ENCODE measurements around the gene GLDC.
"Not testable (repeated sequence)": the region's sequence is repeated elsewhere in the genome, so short reads cannot be mapped to it uniquely, and the experiment has no call there.

The GLDC gene

DNA sequence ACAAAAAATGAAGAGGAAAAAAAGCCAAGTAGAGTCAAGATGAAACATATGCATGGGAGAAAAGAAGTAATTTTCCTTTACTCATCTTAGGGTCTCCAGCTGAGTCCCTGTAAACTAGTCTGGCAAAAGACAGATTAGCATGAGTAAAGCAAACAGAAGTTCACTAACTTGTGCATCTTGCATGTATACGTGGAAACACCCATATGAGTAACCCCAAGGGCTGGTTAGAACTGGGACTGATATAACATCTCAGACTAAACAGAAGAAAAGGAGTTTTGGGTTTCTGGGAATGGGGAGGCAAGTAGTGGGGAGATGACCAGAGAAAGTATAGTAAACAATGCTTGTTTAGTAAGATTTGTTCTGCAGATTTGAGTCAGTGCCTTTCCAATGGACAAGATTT lies 20.1 kb upstream of the GLDC start:
- no peak for DNase-seq (ENCODE audit: extremely low read depth in 1 of 2, low read depth in 1 of 2)

DNA sequence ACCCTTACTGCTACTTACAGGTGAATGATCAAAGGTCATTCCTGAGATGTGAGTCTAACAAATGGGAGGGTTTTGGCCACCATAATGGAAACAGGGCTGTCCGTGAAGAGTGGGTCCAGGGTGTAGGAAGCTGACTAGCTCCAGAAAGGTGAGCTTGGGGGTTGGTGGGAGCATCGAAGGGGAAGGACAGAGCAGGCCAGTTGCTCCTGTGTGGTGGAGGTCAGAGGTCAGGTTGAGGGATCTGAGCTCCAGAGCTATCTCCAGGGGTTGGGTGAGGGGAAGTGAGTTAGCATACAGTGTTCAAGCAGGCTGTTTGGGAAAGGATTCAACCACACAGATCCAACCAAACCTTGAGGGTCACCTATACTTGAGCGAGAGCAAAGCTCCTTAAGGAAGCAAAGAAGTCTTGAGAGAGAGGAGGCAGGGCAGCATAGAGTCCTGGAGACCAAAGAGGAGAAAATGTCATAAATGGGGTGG lies 18.7 kb upstream of the GLDC start:
- no peak for DNase-seq (ENCODE audit: extremely low read depth in 1 of 2, low read depth in 1 of 2)

DNA sequence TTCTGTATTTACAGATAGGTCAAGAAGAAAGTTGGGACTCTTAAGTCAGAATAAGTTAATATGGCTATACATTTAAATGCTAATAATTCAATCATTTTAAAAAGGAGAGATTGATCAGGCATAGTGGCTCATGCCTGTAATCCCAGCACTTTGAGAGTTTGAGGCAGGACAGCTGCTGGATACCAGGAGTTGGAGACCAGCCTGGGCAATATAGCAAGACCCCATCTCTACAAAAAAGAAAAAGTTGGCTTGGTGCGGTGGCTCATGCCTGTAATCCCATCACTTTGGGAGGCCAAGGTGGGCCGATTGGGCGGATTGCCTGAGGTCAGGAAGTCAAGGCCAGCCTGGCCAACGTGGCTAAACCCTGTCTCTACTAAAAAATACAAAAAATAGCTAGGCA lies 15.0 kb upstream of the GLDC start:
- no peak for DNase-seq (ENCODE audit: extremely low read depth in 1 of 2, low read depth in 1 of 2)

DNA sequence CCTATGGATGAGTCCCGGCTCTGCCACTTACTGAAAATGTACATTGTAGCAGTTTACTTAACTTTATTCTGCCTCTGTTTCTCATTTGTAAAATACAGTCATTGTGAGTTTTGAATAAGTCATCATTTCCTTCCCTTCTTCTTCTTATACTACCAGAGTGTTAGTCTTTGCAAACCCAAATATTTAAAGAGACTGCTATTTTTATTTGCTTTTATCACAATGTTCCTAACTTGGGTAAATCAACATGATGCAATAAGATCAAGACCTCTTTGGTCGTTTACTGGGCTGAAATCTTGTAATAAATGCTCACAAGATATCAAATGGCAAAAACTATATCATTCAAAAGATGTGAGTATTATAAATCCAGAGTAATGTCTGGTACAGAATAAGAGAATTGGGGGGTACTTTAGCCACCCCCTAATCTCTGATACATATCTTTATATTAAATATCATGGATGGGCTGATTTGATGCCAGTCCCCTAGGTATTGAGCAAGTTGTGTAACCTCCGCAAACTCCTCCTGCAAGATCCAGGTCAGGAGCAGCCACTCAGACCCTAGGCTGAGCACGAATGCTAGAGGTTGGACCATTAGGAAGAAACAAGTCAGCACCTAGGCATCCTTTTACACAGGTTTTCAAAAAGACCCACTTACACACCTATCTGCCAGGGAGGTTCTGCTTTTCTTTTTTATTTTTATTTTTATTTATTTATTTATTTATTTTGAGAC lies 13.3 kb upstream of the GLDC start:
- no peak for DNase-seq (ENCODE audit: extremely low read depth in 1 of 2, low read depth in 1 of 2)

DNA sequence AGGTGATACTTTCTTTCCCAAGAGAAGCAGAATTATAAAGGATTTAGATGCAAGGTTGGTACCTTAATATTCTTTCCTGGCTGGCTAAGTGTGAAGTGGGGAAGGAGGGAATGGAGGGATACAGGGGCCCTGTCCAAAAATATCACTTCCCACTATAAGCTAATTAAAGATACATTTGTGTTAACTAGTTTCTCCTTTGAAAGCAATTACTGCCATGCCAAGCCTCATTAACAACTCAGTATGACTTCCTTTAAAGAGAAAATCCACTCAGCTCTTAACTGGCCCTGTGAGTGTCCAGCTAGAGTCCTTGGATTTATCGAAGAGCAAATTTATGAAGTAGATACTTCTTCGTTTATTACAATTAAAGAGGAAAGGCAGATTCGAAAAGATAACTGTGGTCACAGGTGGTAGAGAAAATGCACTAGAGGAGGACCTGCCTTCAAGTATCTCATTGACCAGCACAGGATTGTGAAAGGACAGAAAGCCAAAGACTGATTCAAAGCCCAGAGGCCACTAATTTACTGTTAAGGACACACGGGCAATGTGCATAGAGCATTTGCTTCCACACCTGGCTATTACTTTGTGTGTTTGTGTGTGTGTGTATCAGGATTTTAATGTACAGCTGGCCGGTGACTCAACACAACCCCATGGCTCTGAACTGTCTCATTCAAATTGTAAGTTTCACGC lies 11.2 kb upstream of the GLDC start:
- DNase-seq (ENCODE audit: extremely low read depth in 1 of 2, low read depth in 1 of 2) = no peak

DNA sequence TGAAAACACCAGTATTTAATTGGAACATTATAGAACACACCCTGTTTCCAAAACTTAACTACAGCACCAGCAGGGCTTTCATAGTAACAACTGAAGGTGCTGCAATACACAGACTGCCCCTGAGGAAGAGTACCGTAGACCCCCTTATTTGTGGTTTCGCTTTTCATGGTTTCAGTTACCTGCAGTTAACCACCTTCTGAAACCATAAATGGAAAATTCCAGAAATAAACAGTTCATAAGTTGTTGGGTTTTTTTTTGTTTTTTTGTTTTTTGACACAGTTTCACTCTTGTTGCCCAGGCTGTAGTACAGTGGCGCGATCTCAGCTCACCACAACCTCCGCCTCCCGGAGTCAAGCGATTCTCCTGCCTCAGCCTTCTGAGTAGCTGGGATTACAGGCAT lies 9.5 kb upstream of the GLDC start:
- DNase-seq (ENCODE audit: extremely low read depth in 1 of 2, low read depth in 1 of 2) = no peak

DNA sequence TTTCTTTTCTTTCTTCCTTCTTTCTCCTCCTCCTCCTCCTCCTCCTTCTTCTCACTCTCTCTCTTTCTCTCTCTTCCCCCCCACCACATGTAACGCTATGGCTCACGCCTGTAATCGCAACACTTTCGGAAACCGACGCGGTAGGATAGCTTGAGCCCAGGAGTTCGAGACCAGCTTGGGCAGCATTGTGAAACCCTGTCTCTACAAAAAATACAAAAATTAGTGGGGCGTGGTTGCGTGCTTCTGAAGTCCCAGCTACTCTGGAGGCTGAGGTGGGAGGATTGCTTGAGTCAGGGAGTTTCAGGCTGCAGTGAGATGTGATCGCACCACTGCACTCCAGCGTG lies 736 bp upstream of the GLDC start:
- DNase-seq (ENCODE audit: extremely low read depth in 1 of 2, low read depth in 1 of 2) = no peak

DNA sequence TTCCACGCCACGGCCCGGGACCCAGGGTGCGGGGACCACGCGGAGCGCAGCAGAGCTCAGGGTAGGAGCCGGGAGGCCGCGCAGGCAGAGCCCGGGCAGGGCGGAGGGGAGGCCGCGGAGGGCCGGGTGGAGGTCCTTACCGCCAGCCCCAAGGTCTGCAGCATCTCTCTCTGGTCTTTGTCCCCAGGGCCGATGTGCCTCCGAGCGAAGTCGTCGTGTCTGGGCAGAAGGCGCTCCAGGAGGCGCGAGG lies 499 bp downstream of the GLDC start:
- DNase-seq (ENCODE audit: extremely low read depth in 1 of 2, low read depth in 1 of 2) = not testable (repeated sequence)

DNA sequence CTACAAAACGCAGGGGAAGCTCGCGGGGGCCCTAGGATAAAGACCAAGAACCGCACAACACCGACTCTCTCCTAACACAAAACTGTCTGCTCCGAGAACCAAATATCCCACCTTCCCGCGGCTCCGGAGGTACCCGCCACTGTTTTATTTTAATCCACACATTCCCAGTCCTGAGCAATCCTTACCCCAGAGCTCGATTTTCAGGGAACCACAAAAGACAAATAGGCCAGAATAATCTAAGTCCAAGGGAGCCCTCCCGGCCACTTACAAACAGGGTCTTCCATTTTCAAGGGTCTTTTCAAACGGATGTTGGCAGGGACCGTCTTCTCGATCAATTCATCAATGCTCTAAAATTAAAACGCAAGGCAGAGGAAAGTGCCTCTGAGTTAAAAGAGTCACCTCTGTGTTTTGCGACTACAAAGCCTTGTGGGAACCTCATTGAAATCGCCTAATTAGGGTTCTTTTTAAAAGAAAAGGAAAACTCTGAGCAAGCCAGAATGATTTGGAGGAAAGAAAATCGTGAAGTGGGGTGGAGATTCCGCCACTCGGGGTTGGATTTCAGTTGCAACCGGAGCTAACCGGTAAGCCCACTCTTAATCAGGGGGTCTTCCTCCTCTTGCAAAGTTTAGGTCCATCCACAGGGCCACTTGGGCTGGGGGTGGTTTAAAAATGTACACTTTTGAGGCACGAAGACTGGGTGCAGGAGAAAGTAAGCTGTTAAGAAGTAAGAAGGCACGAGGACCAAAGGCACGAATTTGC lies 1.0 kb downstream of the GLDC start:
- no peak for DNase-seq (ENCODE audit: extremely low read depth in 1 of 2, low read depth in 1 of 2)

DNA sequence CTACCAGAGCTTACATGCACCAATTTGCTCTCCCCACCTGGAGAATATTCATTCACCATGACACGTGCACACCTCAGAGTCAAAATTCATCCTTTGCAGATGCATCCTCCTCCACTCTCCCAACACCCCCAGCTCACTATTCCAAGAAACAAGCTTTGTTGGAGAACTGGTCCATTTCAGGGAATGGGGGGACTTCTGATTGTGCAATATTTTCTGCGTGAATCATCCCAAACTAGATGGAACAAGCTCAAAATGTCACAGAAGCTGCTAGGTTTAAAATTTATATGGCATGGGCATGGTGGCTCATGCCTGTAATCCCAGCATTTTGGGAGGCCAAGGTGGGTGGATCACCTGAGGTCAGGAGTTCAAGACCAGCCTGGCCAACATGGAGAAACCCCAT lies 3.6 kb downstream of the GLDC start:
- DNase-seq (ENCODE audit: extremely low read depth in 1 of 2, low read depth in 1 of 2) = no peak

DNA sequence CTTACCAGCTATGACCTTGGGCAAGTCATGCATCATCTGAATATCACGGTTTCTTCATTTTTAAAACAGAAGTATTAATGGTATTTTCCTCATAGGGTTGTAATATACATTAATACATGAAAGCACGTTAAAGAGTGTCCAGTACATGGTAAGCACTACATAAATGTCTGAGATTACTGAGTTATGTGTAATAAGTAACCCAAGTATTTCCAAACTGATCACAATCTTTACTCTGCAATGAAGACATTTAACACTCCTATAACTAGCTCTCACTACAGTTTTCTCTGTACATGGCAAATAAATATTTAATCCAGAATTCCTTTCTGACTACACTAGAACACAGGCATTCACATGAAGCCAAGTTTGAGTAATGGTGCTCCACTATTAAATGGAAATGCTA lies 4.0 kb downstream of the GLDC start:
- DNase-seq (ENCODE audit: extremely low read depth in 1 of 2, low read depth in 1 of 2) = no peak

DNA sequence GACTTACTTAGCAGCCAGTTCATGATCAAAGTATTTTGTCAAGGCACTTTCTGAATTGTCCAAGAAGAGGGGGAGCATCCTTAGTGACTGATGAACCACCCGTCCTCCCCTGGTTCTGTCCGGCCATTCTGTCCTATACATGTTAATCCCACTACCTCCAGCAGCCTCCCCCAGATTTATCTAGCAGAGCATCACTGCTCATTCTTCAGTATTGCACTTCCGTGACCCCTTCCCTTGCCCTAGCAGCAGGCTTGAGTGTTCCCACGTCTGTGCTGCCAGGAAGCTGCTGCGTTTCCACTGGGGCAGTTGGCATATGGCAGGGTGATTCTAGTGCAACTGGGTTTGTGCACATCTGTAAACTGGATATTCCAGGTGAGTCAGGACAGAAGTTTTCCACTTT lies 4.5 kb downstream of the GLDC start:
- no peak for DNase-seq (ENCODE audit: extremely low read depth in 1 of 2, low read depth in 1 of 2)

DNA sequence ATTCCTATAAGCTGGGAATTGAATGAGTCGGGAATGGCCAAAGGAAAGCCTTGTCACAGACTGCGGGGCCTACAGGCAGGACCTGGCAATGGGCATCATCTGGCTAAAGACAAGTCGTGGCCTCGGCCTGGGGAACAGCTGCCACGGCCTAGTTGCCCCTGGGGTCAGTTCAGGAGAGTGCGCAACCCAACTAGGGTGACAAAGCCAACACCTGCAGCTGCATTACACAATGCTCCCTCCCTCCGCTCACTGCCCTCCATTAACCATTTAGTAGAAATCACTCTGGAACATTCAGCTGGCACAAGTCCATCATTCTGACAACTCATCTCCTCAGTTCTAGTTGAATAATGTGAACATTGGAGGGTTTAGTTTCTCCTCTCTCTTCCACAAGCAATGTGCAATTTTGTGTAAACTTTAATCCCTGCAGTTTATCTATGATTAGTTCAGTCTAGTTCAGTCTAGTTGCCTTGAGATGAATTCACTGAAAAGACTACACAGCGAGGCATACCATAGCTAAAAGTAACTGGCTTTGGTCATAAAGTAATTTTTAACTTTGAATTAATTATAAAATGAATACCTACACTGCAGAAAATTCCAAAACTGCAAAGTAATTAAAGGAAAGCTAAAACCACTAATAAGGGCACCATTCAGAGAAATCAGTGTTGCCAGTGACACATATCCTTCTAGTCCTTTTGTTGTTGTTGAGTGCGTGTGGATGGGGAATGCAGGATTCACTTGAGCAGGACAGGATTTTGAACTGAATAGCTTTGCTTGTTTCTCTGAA lies 5.1 kb downstream of the GLDC start:
- no peak for DNase-seq (ENCODE audit: extremely low read depth in 1 of 2, low read depth in 1 of 2)

DNA sequence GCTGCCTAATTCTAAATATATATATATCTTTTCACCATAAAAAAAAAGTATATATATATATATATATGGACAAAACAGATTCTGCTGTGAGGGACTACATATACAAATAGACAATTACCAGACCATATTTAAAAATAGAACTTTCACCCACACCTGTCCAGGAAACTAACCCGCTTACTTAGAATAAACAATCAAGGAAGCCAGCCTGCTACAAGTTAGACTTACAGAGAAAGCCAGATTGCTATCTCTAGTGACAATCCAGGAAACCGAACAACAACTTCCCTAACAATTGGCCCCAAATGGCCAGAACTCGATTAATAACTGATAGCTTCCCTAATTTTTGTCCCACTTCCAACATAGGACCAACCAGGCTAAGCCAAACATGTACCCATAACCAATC lies 5.9 kb downstream of the GLDC start:
- no peak for DNase-seq (ENCODE audit: extremely low read depth in 1 of 2, low read depth in 1 of 2)

DNA sequence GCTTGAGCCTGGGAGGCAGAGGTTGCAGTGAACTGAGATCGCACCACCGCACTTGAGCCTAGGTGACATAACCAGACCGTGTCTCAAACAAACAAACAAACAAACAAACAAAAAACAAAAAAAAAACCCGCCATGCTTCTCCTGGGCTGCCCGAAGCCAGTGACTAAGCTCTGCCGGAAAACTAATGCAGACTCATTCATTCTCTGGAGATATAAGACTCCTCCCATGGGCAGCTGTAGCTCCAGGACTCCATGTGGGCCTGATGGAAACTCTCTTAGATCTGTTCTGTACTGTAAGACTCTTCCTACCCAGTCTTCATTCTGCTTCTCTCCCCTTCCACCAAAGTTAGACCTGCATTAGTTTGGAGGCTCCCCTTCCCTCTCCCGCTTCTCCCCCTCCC lies 11.1 kb downstream of the GLDC start:
- no peak for DNase-seq (ENCODE audit: extremely low read depth in 1 of 2, low read depth in 1 of 2)

DNA sequence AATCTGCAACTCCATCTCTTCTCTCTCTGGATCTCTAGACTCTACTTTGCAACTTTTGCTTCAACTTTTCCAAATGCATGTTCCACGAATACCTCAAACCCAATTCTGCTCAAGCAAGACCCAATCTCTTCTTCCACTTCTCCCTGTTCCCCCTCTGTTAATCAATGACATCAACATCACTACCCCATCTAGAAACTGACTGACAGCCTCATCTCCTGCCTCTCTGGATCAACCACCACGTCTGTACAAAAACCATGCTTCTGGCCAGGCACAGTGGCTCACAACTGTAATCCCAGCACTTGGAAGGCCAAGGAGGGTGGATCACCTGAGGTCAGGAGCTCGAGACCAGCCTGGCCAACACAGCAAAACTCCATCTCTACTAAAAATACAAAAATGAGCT lies 12.2 kb downstream of the GLDC start:
- no peak for DNase-seq (ENCODE audit: extremely low read depth in 1 of 2, low read depth in 1 of 2)

DNA sequence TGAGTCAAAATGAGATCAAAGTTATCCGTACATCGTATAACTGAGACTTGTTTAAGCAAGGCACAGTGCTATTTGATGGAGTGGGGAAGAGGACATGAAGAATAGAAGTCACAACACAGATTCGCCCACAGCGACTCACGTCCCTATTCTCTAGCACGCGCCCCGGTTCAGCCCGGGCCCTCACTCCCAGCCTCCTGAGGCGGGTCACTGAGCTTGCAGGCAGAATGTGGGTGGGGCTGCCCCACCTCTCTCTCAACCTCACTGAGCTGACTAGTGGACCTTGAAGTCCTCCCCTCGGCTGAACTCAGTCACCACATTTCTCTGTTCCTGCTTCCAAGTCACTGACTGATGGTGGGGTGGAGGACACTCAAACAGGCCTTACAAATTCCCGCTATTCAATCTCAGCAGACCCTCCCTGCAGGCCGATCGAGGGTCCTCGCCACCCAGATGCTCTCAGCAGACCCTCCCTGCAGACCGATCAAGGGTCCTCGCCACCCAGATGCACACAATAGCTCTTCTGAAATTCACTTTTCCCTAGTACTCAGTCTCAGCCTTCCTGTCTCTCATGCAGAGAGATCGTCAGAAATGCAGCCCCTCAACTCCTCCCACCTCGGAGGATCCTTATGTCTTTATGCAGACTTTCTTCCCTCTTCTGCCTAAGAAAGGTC lies 12.9 kb downstream of the GLDC start:
- no peak for DNase-seq (ENCODE audit: extremely low read depth in 1 of 2, low read depth in 1 of 2)

DNA sequence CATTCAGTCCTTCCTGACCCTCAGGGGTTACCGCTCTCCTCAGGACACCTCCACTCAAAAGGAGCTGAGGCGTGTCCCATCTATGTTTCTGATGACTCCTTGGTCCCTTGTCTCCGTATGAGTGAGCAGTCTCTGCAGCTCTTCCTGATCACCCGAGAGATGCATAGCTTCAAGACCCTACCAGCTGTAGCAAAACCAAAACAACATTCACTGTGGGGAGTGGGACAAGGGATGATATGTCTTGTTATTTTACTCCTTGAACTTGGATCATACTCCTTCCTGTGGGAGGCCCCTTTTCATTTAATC lies 14.4 kb downstream of the GLDC start:
- DNase-seq (ENCODE audit: extremely low read depth in 1 of 2, low read depth in 1 of 2) = no peak

DNA sequence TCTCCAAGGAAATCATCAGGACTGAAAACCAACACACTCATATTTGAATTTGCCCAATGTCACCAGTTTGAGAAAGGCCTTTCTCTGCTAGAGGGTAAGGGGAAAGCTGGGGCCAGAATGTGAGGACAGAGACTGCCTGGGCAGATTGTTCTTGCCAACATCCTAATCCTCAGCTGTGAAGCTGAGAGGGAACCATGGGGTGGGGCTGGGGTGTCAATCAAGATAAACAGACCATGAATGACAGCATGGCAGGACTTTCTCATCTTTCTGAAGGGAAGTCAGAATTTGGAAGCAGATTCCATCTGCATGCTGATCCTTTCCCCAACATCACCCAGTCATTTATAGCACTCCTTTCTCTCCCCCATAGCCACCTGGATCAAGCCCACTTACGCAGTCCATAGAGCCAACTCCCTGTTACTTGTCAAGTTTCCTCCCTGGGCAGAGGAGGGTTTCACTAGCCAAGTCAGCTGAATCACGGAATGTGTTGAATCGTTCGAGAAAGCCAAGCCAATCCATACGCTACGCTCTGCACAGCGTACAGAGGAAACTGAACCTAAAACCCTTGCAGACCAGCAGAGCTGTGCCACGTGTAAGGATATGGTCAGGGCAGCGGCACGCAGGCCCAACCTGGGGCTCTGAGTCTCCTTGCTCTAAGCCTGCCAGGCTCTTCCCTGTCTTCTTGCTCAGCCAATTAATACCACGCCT lies 14.9 kb downstream of the GLDC start:
- no peak for DNase-seq (ENCODE audit: extremely low read depth in 1 of 2, low read depth in 1 of 2)

DNA sequence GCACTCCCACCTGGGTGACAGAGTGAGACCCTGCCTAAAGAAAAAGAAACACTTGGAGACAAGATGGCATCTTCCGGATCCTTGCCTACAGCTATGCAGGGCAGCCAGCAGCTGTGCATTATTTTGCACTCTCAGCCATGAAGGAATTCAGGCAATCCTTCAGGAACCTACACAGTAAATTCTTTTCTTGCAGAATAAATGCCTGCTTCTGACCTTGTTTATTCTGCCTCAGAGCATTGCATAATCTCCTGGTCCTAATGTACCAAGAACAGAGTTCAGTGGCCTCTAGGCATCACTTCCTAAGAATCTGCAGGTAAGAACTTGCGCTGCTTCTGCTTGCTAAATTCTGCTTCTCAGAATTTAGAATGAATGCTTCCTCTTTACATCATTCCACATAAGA lies 16.8 kb downstream of the GLDC start:
- no peak for DNase-seq (ENCODE audit: extremely low read depth in 1 of 2, low read depth in 1 of 2)

DNA sequence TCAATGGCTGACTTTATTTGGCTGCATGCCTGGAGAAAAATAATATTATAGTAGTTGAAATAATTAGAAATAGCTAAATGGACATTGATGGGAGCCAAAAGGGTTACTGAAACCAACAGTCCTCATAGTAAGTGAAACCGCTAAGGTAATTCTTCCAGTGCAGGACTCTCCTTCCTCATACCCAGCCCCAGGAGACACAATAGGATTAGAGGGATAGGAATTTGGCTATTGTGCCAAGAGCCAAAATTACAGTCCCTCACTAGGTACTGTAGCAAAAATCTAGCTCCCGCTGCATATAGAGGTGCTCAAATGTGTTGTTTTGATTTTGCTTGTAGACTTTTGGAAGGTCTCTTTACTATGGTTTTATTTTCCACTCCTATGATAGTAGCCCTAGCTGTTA lies 20.2 kb downstream of the GLDC start:
- no peak for DNase-seq (ENCODE audit: extremely low read depth in 1 of 2, low read depth in 1 of 2)
